Embryonic facial prominence (tissue), 1 donor: ENCODE results near the gene CEP112.

Experiments
- DNase-seq: peaks from one replicate; pipeline ENCODE4 v3.0.0-alpha.2; 2016; ENCODE audit errors: extremely low spot score

CEP112 gene

DNA sequence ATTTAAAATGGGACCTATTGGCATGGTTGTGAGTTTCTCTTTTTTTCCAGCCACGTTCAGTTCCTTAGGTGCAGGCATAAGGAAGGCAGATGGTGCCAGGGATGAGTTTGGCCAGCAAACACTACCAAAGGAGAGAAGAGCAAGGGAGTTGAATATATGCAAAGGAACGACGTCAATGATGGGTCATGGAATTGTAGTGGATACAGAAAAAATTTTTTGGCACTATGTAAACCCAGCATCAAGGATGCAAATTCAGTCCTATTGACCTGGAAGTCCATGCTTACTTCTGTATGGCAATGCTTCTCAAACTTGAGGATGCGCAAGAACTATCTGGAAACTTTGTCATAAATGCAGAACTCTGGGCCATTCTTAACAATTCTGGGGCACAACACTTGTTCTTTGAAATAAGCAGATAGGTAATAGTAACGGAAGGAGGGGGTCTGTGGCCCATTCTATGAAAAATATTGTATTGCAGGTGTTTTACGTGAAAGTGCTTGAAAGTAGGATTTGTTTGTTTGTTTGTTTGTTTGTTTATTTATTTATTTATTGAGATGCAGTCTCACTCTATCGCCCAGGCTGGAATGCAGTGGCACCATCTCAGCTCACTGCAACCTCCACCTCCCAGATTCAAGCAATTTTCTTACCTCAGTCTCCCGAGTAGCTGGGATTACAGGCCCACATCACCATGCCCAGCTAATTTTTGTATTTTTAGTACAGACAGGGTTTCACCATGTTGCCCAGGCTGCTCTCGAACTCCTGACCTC, 19.3 kb upstream of the CEP112 start:
- no peak for DNase-seq

- no peak for DNase-seq
Observed at GRCh38 chr17:66210208-66210574, 18.3 kb upstream of the CEP112 start.

DNA sequence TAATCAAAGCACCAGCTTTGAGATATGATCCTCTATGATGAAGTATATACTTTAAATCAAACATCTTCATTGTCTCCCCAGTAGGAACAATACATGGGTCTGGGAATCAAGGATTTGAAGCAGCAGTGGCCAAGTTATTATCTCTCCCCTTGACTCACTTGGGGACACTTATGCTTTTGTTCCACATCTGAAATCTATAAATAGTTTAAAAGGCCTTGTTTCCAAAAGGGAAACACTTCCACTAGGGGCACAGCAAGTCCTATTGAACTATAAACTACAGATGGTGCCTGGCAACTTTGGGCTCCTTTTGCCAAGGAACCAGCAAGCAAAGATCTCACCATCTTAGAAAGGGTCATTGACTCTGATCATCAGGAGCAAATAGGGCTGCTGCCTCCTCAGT, 16.0 kb upstream of the CEP112 start:
- no peak for DNase-seq

DNA sequence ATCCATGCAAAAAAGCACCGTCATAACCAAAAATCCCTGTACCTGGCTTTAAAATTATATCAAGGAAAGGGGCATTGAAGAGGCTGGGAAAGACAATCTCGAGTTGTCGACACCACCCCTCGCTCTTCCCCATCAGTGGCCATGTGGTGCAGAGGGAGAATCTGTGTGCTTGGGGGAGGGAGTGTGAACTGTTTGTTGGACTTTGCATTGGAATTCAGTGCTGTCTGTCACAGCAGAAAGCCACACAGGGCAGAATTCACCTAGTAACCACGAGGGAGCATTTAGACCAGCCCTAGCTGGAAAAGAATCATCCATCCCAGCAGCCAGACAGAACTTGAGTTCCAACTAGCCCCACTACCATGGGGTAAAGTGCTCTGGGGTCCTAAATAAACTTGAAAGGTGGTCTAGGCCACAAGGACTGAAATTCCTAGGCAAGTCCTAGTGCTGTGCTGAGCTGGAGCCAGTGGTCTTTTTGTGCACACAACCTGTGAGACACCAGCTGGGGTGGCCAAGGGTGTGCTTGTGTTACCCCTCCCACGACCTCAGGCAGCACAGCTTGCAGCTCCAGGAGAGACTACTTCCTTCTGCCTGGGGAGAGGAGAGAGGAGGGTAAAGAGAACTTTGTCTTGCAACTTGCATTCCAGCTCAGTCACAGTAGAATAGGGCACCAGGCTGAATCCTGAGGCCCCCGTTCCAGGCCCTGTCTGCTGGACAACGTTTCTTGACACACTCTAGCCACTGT, 11.5 kb upstream of the CEP112 start:
- DNase-seq, result no peak

GRCh38 chr17:66200685-66201092, 8.8 kb upstream of the CEP112 start:
- DNase-seq, result peak; percentile 25

- no peak for DNase-seq
Observed at GRCh38 chr17:66198242-66198641, 6.3 kb upstream of the CEP112 start.

DNA sequence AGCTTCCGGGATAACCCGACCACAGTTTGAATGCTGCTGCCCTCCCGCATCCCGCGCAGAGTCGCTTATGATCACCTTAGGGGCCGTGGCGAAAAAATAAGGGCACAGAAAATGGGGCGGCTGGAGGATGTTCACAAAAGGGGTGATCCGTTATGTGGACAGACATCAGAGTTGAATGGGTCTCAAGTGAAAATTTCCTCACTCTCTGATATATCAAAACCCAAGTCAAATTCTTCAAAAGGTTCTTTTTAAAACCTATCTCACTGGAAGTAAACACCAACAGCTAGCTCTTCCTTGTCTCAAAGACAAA, 400 bp upstream of the CEP112 start:
- no peak for DNase-seq

DNA sequence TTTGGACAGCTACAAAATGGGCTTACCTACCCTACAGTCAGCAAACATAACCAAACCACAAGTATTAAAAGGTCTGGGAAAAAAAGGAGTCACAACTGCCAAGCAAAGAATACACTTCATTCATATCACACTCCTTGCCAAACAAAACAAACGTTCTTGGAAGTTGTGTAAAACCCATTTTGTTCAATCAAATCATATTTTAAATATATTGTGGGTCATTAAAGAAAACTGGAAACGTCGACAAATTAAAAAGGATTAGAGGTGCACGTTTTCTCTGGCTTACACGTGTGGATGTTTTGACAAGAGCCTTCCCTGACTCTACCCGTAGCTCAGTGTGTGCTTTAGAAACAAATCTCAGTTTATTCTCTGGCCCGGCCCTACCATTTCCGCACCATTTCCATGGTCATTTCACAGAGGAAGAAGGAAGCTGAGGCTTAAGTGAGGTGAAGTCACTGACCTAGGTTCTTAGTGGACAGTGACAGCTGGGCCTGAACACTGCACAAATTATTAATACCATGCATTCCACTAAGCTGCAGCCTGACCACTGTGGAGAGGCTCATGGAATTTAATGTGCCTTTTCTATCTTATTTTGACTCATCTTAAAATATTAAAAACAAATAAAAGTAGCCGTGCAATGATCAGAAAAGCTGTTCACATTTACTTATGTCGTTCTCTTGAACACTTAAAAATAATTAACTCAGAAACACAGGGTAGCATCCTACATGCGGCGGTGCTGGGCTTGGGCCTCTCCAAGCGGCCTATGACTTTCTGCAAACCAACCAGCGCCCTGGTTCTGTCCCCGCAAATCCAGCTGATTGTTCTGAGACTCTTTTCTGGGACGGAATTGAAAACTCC, 968 bp downstream of the CEP112 start:
- peak; percentile 27 for DNase-seq

DNA sequence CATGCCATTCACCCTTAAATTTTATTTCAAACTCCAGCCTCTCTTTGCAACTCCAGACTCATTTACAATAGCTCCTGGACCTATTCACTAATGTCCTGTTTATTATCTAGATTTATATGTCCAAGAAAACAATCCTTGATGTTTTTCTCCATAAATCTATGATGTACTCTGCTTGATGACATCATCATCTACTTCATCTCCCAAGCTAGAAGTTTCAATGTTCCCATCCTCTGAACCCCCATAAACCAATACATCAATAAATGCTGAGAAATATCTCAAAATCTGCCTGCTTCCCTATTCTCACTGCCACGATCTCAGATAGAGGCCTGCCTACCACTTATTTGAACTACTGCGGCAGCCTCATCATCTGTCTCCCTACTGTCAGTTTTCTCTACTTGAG, 4.2 kb downstream of the CEP112 start:
- DNase-seq, result no peak

- DNase-seq, result no peak
Observed at GRCh38 chr17:66185862-66186261, 6.1 kb downstream of the CEP112 start.

DNA sequence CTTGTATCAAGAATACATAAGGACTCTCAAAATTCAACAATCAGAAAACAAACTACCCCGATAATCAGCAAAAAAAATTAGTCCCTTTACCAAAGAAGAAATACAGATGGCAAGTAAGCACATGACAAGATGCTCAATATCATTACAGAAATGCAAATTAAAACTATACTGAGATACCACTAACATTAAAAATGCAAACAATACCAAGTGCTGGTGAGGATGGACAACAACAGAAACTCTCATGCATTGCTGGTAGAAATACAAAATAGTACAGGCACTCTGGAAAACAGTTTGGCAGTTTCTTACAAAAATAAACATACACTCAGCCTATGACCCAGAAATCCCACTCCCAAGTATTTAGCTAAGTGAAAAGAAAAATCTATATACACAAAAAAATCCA, 7.5 kb downstream of the CEP112 start:
- DNase-seq, result no peak

GRCh38 chr17:66183529-66183928, 8.4 kb downstream of the CEP112 start:
- DNase-seq, result no peak

DNA sequence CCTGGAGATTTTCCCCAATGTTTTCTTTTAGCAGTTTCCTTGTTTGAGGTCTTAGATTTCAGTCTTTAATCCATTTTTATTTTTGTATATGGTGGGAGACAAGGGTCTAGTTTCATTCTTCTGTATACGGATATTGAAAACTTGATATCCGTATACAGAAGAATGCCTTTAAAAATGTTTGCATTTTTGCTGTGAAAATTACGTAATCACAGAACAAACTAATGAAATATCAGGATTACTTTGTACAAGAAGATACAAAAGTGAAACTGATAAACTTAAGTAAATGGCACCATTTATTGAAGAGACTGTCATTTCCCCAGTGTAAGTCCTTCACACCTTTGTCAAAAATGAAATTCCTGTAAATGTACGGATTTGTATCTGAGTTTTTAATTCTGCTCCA, 13.3 kb downstream of the CEP112 start:
- no peak for DNase-seq

DNA sequence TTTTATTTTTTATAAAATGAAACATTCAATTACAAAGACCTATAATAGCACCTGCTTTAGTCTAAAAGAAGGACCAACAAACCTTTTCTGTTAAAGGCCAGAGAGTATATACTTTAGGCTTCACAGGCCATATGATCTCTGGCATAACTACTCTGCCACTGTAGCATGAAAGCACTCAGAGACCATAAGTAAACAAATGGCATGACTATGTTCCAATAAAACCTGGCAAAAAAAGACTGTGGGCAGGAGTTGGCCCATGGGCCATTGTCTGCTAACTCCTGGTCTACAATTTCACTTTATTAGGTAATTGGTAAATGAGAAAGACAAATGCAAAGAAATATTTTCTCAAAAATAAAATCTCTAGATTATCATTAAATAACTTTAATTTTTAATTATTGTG, 14.9 kb downstream of the CEP112 start:
- DNase-seq, result no peak

DNA sequence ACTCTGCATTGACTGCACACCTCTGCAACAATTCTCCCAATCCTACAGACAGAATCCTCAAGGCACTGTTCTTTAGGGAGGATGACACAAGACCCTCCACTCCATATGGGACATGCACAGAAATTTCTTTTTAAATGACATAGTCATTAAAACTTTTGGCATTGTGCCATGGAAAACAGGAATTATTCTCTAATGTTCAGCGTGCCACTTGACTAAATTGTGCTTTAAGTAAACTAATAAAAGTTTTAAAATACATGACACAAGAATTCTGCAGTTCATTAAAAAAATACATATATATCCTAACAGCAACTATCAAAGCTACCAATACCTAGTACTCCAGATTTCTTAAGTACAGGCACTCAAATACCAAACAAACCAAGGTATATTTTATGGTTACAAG, 16.0 kb downstream of the CEP112 start:
- no peak for DNase-seq

GRCh38 chr17:66172691-66173223, 19.2 kb downstream of the CEP112 start:
- DNase-seq, result no peak

GRCh38 chr17:66172144-66172543, 19.8 kb downstream of the CEP112 start:
- no peak for DNase-seq

DNA sequence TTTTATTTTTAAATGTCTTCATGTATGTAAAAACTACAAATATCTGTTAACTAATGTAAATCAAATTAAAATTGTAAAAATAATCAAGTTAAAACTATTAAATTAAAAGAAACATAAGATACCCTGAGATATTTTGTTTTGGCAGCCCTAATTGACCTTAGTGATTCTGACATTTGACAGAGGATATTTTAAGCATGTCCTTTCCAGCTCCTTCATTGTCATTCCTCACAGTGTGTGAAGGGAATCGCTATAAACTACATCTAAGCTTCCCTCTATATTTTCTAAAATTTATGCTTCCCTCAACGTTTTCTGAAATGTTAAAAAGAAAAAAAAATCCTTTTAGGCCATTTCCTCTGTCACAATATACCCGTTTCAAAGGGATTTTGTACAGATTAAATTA, 20.2 kb downstream of the CEP112 start:
- no peak for DNase-seq

DNA sequence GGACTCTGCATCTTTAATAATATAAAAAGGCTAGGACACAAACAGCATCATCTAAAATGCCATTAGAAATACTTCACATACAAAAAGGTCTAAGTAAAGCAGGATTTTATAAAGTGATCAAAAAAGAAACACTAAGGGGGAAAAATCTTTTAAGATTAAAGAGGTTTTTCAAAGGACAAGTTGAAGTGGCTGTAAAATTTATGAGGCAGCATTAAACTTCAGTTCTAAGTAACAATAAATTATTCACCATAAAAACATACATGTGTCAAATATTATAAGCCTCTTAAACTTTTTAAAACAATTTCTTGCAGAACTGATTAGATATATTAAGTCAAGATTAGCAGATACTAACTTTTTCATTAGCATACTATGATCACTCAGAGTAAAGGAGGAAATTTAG, 20.8 kb downstream of the CEP112 start:
- no peak for DNase-seq

- no peak for DNase-seq
Observed at GRCh38 chr17:66169839-66170238, 22.1 kb downstream of the CEP112 start.

GRCh38 chr17:66167189-66167815, 24.6 kb downstream of the CEP112 start:
- no peak for DNase-seq

DNA sequence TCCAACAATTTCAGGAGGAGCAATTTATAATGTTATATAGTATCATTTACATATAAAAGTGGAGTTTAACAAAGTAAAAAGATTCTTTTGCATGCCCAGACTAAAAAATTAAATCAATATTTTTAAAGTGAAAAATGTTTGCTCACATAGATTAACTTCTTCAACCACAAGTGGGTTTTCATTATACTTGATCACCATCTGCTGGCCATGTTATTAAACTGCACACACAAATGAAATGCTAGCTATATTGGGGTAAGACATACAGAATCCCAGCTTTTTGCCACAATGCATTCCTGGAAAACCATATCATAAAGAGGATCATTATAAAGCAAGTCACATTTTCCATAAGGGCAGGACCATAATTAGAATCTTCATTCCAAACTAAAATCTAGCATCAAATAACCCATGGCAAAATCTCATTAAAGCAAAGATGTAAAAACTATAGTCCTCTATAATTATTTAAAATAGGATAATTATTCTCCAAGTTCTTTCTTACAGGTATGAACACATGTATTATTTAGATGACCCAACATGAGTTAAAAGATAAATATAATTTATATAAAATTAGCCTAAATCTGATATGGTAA, 26.3 kb downstream of the CEP112 start:
- peak; percentile 54 for DNase-seq
